IPS-18c (cell line): ENCODE measurements around the gene CBLN3.

Experiments used
- H3K4me3 ChIP-seq: 2 replicates; pipeline ENCODE4 v1.7.0; 2013; ENCODE audit warnings: low read depth, mild to moderate bottlenecking, low read length, moderate library complexity; ENCODE audit not compliant: insufficient read depth
- H3K9me3 ChIP-seq: one replicate; pipeline ENCODE4 v1.6.1; 2013; ENCODE audit warnings: mild to moderate bottlenecking, low read length, moderate library complexity; ENCODE audit not compliant: control insufficient read depth, insufficient read depth

The CBLN3 gene

DNA sequence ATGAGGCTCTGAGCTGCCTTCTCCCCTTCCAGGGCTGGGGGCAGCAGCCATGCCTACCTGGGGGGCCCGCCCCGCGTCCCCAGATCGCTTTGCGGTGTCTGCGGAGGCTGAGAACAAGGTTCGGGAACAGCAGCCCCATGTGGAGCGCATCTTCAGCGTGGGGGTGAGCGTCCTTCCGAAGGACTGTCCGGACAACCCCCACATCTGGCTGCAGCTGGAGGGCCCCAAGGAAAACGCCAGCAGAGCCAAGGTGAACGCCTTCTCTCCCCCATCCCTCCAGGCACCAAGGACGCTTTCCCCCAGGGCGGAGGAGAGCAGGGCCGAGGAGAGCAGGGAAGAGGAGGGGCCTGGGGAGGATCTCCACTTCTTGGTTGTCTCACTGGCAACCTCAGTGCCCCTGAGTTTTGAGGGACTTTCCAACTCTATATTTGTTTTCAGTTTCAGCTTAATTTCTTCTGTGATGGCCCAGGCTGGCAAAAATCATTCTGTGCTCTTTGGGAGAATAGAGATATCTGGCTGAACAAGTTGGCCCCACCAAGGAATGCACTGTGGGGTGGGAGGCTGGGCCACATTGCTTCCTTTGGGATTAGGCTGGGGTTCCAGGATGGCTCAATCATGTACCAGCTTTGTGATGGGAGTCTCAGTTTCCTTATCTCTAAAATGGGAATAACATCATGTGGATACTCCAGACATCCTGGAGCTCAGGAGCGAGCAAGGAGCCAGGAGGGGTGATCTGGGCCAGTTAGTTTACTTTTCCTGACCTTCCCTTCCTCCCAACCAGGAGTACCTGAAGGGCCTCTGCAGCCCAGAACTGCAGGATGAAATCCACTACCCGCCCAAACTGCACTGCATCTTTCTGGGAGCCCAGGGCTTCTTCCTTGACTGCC, 1.5 kb upstream of the CBLN3 start:
- Histone ChIP-seq H3K9me3 (no peaks in the 10 kb centered on the region), H3K4me3 (peak overlapping the region; percentile 77)

- Histone ChIP-seq H3K9me3 (no peaks in the 10 kb centered on the region), H3K4me3 (peak overlapping the region; percentile 77)
Observed at GRCh38 chr14:24430143-24430681, 744 bp upstream of the CBLN3 start.

- no peak overlapping the region for H3K4me3 ChIP-seq
- no peaks in the 10 kb centered on the region for H3K9me3 ChIP-seq
Observed at GRCh38 chr14:24428628-24429394, 657 bp downstream of the CBLN3 start.

GRCh38 chr14:24427537-24428508, 1.6 kb downstream of the CBLN3 start:
- Histone ChIP-seq H3K9me3 (no peaks in the 10 kb centered on the region), H3K4me3 (no peak overlapping the region)

GRCh38 chr14:24426912-24427536, 2.4 kb downstream of the CBLN3 start:
- Histone ChIP-seq H3K9me3 (no peaks in the 10 kb centered on the region), H3K4me3 (no peak overlapping the region)

GRCh38 chr14:24426150-24426911, 3.1 kb downstream of the CBLN3 start:
- no peaks in the 10 kb centered on the region for H3K9me3 ChIP-seq
- H3K4me3 ChIP-seq, result no peak overlapping the region

GRCh38 chr14:24425704-24426103, 3.8 kb downstream of the CBLN3 start:
- H3K9me3 ChIP-seq, result no peaks in the 10 kb centered on the region
- no peak overlapping the region for H3K4me3 ChIP-seq

DNA sequence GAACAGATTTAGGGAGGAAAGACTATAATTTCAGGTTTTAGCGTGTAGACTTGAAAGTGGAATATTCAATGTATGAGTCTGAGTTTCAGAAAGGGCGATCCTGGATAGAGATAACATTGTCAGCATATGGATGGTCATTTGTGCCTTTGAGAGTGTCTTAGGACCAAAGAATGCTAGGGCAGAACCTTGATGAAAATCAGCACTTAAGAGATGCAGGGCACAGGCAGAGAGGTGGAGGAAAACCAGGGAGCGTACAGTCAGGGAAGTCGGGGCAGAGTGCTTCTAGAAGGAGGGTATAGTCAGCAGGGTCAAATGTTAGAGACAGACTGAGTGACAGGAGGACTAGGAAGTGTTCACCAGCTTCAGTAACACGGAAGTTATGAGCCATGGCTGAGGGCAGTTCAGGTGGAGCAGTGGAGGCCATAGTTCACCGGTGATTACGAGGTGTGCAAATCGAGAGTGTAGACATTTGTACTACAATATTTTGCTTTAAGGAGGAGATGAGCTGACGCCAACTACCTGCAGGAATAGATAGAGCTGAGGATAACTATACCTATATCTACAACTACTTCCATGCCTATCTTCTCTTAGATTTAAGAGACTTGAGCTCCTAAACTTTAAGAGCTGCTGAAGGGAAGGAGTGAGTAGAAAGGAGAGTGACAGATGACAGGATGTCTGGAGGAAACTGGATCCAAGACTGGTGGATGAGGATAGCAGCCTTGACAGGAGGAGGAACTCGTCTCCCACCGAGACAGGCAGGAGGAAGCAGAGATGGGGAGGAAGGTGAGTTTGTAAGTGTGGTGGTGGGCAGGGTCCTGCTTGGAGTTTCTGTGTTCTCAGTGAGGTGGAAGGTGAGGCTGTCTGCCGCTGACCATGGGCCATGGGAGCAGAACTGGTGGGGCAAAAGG, 6.5 kb downstream of the CBLN3 start:
- Histone ChIP-seq H3K9me3 (no peaks in the 10 kb centered on the region), H3K4me3 (no peak overlapping the region)

GRCh38 chr14:24422261-24422660, 7.2 kb downstream of the CBLN3 start:
- no peaks in the 10 kb centered on the region for H3K9me3 ChIP-seq
- no peak overlapping the region for H3K4me3 ChIP-seq

DNA sequence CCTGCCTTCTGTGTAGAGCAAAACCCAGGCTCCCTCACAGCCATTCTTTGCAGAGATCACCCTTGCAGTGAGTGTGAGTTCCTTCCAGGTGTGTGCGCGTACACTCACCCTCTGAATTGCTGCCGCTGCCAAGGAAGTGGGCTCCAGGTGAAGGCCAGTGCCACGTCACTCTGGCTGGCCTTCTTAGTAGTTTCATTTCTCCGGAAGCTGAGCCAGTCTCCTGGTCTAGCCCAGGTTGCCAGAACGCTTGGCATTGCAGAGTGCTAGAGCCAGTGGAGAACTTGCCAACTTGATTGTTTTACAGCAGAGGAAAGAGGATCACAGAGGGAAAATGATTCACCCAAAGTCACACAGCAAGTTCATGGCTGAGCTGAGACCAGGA, 11.0 kb downstream of the CBLN3 start:
- H3K4me3 ChIP-seq, result no peak overlapping the region
- H3K9me3 ChIP-seq, result no peaks in the 10 kb centered on the region

DNA sequence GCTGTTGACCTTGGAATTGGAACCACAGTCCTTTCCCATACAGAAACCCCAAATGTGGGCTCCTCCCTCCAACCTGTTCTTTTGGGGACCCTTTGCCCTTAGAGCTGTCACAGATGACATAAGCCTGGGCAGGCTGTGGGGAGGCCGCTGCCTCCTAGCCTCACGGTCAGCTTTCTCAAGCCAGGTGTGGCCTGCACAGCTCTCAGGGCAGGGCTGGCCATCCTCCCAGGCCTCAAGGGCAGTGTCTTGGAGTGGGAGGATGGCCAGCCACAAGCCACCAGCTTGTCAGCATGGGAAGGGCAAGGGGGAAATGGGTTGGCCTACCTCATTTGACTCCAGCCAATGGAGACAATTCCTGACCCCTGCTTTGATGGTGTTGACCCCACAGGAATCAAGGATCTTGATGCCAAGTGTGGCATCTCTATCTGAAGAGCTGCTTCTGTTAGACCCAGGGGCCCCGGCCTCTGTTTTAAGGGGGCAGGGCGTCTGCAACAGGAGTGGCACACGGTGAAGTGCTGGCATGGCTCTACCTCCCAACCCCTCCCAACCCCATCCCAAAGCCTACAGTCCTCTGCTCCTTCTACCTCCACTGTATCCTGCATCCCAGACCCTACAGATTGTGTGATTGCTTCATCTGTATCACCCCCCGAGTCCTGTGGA, 11.5 kb downstream of the CBLN3 start:
- no peak overlapping the region for H3K4me3 ChIP-seq
- H3K9me3 ChIP-seq, result no peaks in the 10 kb centered on the region

- Histone ChIP-seq H3K4me3 (no peak overlapping the region), H3K9me3 (no peaks in the 10 kb centered on the region)
Observed at GRCh38 chr14:24416932-24417619, 12.4 kb downstream of the CBLN3 start.

DNA sequence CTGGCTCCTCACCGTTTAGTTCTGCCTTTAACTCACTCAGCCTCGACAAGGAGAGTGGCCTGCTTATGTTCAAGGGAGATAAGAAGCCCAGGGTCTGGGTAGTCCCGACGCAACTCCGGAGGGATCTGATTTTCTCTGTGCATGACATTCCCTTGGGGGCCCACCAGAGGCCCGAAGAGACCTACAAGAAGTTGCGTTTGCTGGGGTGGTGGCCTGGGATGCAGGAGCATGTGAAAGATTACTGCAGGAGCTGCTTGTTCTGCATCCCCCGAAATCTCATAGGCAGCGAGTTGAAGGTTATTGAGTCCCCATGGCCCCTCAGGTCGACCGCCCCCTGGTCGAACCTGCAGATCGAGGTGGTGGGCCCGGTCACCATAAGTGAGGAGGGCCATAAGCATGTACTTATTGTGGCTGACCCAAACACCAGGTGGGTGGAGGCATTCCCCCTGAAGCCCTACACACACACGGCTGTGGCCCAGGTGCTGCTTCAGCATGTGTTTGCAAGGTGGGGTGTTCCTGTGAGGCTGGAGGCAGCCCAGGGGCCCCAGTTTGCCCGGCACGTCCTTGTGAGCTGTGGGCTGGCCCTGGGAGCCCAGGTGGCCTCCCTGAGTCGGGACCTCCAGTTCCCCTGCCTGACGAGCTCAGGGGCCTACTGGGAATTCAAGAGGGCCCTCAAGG, 13.1 kb downstream of the CBLN3 start:
- Histone ChIP-seq H3K9me3 (no peaks in the 10 kb centered on the region), H3K4me3 (no peak overlapping the region)
